Heart left ventricle (tissue), 13 donors: ENCODE results near the gene ADARB1.

Source experiments
- CTCF ChIP-seq, 12 donors: fragments of 200-600 bp; sonication (generic) in 4 of 12; IDR thresholded peaks; one replicate each; pipeline versions ENCODE4 v1.5.0 to v1.8.0; 2018 to 2022; ENCODE audit warnings: antibody characterized with exemption in 12 of 12, mild to moderate bottlenecking in 5 of 12
- POLR2A ChIP-seq, 2 donors: fragments of 450-650 bp; IDR thresholded peaks; one replicate each; pipeline ENCODE4 v1.6.1; 2017; ENCODE audit warnings: antibody characterized with exemption in 2 of 2, mild to moderate bottlenecking in 2 of 2, moderate library complexity in 2 of 2
- donor health status: ischemic (EF 13 %, LVEDD 7.1; RV severe dilation, severe dysfunction).
- donor health status: DM: no; HTN: yes; CAD: no.
- donor health status: DM: no; HTN: no; CAD: no.
- donor health status: ischemic (EF 25% LVEDD 6.9; RV normal size, moderate dysfunction).
- donor health status: ischemic (EF 25% LVEDD 5.7; RV mildly dilated, moderate dysfunction).
- donor health status: ischemic (EF 35%, LVEDD 5.7; RV mildly dilated, moderate dysfunction).
- donor health status: nonischemic (EF 11% LVEDD 7.7; RV severe dilation, severe dysfunction).
- donor health status: DM: yes; HTN: yes; CAD: no.
- donor health status: PGD.
- donor health status: ischemic (EF 29% LVEDD 5.4; RV normal size, mild dysfunction).
- donor health status: nonischemic (EF 23%, LVEDD 6.1; RV moderate dilation, normal function).

GRCh38 chr21:45085700-45086099 is 11.3 kb downstream of the ADARB1 start:
- TF ChIP-seq POLR2A (IDR thresholded peaks at IDR 0.05) (no peak), CTCF (IDR thresholded peaks at IDR 0.05) (no peak)
